ENCODE measurements around the gene OR4E1. TPM values are rescaled to one million over a fixed set of nuclear protein-coding genes. Genes with fewer than 3 reads are reported as not detected.
"Not testable (repeated sequence)": the region's sequence is repeated elsewhere in the genome, so short reads cannot be mapped to it uniquely, and the experiment has no call there.

Gene OR4E1
- polyA plus RNA-seq, 3 donors = not detected

DNA sequence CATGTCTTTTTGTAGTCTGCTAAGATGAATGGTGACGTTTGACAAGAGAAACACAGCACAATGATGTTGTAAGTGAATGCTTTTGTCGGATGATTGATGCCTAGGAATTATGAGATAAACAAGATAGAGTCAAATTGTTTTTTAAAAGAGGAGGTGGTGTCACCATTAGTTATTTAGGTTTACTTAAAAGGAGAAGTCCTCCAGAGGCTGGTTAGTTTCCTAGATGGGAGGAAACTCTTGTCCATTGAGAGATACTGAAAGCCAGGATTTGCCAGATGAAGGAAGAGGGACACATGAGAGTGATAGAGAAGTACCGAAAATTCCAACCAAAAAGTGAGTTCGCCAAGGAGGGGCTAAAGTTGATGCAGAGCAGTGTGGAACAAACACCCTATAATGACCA is 38.8 kb downstream of the OR4E1 start, which contains the start of gene OR10G2:
Gene OR10G2, minus strand, starts transcription at position 101 of the 400 bp plus-strand sequence. Its CDS starts 98 bp downstream, at position 3.
- no peaks in the 10 kb centered on the region for H3K79me2 ChIP-seq (ENCODE audit: insufficient read depth, low read length)

DNA sequence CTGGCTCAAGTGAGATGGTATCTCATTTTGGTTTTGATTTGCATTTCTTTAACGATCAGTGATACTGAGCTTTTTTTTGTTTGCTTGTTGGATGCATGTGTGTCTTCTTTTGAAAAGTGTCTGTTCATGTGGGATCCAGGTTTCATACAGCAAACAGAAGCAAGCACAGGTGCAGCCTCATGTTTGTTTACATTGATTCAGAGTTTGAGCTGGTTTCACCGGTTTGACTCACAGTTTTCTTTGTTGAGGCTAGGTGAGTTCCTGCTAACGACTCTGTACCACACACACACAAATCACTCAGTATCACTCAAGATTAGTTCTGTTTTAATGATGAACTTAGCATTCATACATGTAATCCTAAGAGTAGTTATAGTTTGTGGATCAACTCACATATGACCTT is 42.5 kb downstream of the OR4E1 start:
- no CpG with 5 or more reads among the region's 3 CpGs for WGBS (ENCODE audit: insufficient coverage)
- DNase-seq = no peak
- Histone ChIP-seq H3K36me3 (replicated peaks in 1 of 2; ENCODE audit: control insufficient read depth in 1 of 2, insufficient read depth in 2 of 2, low read length in 2 of 2) (no peaks in the 10 kb centered on the region), H3K4me1 (ENCODE audit: control insufficient read depth in 1 of 2, insufficient read depth in 2 of 2, low read length in 2 of 2) (no peaks in the 10 kb centered on the region), H3K9me3 (replicated peaks in 1 of 2; ENCODE audit: control insufficient read depth in 1 of 2, insufficient read depth in 1 of 2, low read length in 2 of 2) (no peaks in the 10 kb centered on the region), H3K27me3 (ENCODE audit: control insufficient read depth in 2 of 2, insufficient read depth in 2 of 2, low read length in 2 of 2) (no peaks in the 10 kb centered on the region), H3K79me2 (ENCODE audit: insufficient read depth, low read length) (no peaks in the 10 kb centered on the region), H3K9ac (ENCODE audit: insufficient read depth, low read length, poor library complexity, severe bottlenecking) (no peak overlapping the region), H3K4me2 (replicated peaks; ENCODE audit: extremely low read depth, low read length, poor library complexity, severe bottlenecking) (no peak overlapping the region), H3K4me3 (replicated peaks in 1 of 3; ENCODE audit: low read depth in 2 of 3, low read length in 3 of 3) (no peak overlapping the region), H4K20me1 (ENCODE audit: insufficient read depth, low read length) (no peaks in the 10 kb centered on the region), H3K27ac (ENCODE audit: low read depth in 1 of 2, low read length in 2 of 2) (no peak overlapping the region), H2AFZ (ENCODE audit: insufficient read depth, low read depth, low read length, poor library complexity, severe bottlenecking) (no peak overlapping the region)
- Mint-ChIP-seq H3K9me3 (peaks cover 0 to 8% (median 2%) of the 10 kb centered on the region in 7 donors), H3K27ac (no peak overlapping the region), H3K27me3 (ENCODE audit: low read depth in 3 of 3) (peaks cover 2 to 4% (median 3%) of the 10 kb centered on the region in 3 donors), H3K4me3 (no peak overlapping the region), H3K4me1 (no peaks in the 10 kb centered on the region), H3K36me3 (no peaks in the 10 kb centered on the region)
- TF ChIP-seq CTCF (IDR thresholded peaks at IDR 0.05) = no peak
- intact Hi-C loops (cut with micrococcal nuclease) = no loop called here

More for the DNA sequence above, 38.8 kb downstream of the OR4E1 start, which contains the start of gene OR10G2:
- Histone ChIP-seq H3K9ac (ENCODE audit: insufficient read depth, low read length, poor library complexity, severe bottlenecking) (no peak within 1 kb of the TSS), H3K9me3 (replicated peaks in 1 of 2; ENCODE audit: control insufficient read depth in 1 of 2, insufficient read depth in 1 of 2, low read length in 2 of 2) (no peaks in the 10 kb centered on the region), H3K4me3 (replicated peaks in 1 of 3; ENCODE audit: low read depth in 2 of 3, low read length in 3 of 3) (no peak within 1 kb of the TSS), H3K4me2 (replicated peaks; ENCODE audit: extremely low read depth, low read length, poor library complexity, severe bottlenecking) (no peak within 1 kb of the TSS), H4K20me1 (ENCODE audit: insufficient read depth, low read length) (no peaks in the 10 kb centered on the region), H3K27me3 (ENCODE audit: control insufficient read depth in 2 of 2, insufficient read depth in 2 of 2, low read length in 2 of 2) (no peaks in the 10 kb centered on the region), H2AFZ (ENCODE audit: insufficient read depth, low read depth, low read length, poor library complexity, severe bottlenecking) (no peak within 1 kb of the TSS), H3K4me1 (ENCODE audit: control insufficient read depth in 1 of 2, insufficient read depth in 2 of 2, low read length in 2 of 2) (no peaks in the 10 kb centered on the region), H3K36me3 (replicated peaks in 1 of 2; ENCODE audit: control insufficient read depth in 1 of 2, insufficient read depth in 2 of 2, low read length in 2 of 2) (no peaks in the 10 kb centered on the region), H3K27ac (ENCODE audit: low read depth in 1 of 2, low read length in 2 of 2) (no peak within 1 kb of the TSS)
- Mint-ChIP-seq H3K4me3 (peak within 1 kb of the TSS in 1 of 2 donors; percentile 26), H3K9me3 (peaks cover 0 to 7% (median 1%) of the 10 kb centered on the region in 7 donors), H3K27me3 (ENCODE audit: low read depth in 3 of 3) (peaks cover 0 to 4% (median 2%) of the 10 kb centered on the region in 3 donors), H3K36me3 (no peaks in the 10 kb centered on the region), H3K4me1 (no peaks in the 10 kb centered on the region), H3K27ac (peak within 1 kb of the TSS in 1 of 7 donors; percentile 5)
- intact Hi-C loops (cut with micrococcal nuclease) = no loop called here
- TF ChIP-seq CTCF (IDR thresholded peaks at IDR 0.05) = no peak
- DNase-seq = no peak
- 80% methylated on average over 2 of the region's 4 CpGs for WGBS (ENCODE audit: insufficient coverage)

DNA sequence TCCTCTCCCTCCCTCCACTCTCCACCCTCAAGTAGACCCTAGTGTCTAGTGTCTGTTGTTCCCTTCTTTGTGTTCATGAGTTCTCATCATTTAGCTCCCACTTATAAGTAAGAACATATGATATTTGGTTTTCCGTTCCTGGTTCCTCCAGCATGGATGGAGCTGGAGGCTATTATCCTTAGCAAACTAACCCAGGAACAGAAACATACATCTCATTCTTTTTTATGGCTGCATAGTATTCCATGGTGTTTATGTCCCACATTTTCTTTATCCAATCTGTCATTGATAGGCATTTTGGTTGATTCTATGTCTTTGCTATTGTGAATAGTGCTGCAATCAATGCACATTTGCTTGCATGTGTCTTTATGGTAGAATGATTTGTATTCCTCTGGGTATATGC is 43.1 kb downstream of the OR4E1 start:
- H3K9ac ChIP-seq (ENCODE audit: insufficient read depth, low read length, poor library complexity, severe bottlenecking); H3K9me3 ChIP-seq (replicated peaks in 1 of 2; ENCODE audit: control insufficient read depth in 1 of 2, insufficient read depth in 1 of 2, low read length in 2 of 2); H4K20me1 ChIP-seq (ENCODE audit: insufficient read depth, low read length); H3K27ac Mint-ChIP-seq; H3K79me2 ChIP-seq (ENCODE audit: insufficient read depth, low read length); H3K36me3 ChIP-seq (replicated peaks in 1 of 2; ENCODE audit: control insufficient read depth in 1 of 2, insufficient read depth in 2 of 2, low read length in 2 of 2); DNase-seq; H3K27me3 ChIP-seq (ENCODE audit: control insufficient read depth in 2 of 2, insufficient read depth in 2 of 2, low read length in 2 of 2); H3K36me3 Mint-ChIP-seq; intact Hi-C loops (cut with micrococcal nuclease); H3K4me2 ChIP-seq (replicated peaks; ENCODE audit: extremely low read depth, low read length, poor library complexity, severe bottlenecking); H3K4me1 Mint-ChIP-seq; H3K27me3 Mint-ChIP-seq (ENCODE audit: low read depth in 3 of 3); H3K27ac ChIP-seq (ENCODE audit: low read depth in 1 of 2, low read length in 2 of 2); H2AFZ ChIP-seq (ENCODE audit: insufficient read depth, low read depth, low read length, poor library complexity, severe bottlenecking); H3K4me1 ChIP-seq (ENCODE audit: control insufficient read depth in 1 of 2, insufficient read depth in 2 of 2, low read length in 2 of 2); H3K9me3 Mint-ChIP-seq; H3K4me3 ChIP-seq (replicated peaks in 1 of 3; ENCODE audit: low read depth in 2 of 3, low read length in 3 of 3); H3K4me3 Mint-ChIP-seq: not testable (repeated sequence)
- WGBS (ENCODE audit: insufficient coverage) = no CpG with 5 or more reads among the region's 1 CpG

All from CD14-positive monocyte (primary cell).